ENCODE results near the gene PDE6G.

Gene PDE6G

GRCh38 chr17:81662002-81662401 is 5.7 kb upstream of the PDE6G start:
- no peak for DNase-seq (ENCODE audit: low read depth, low spot score)

GRCh38 chr17:81660441-81660840 is 4.1 kb upstream of the PDE6G start:
- DNase-seq (ENCODE audit: low read depth, low spot score) = no peak

- DNase-seq (ENCODE audit: low read depth, low spot score) = no peak
Measured at GRCh38 chr17:81659038-81659437, 2.7 kb upstream of the PDE6G start.

- no peak for DNase-seq (ENCODE audit: low read depth, low spot score)
Measured at GRCh38 chr17:81656835-81657234, 493 bp upstream of the PDE6G start.

GRCh38 chr17:81655378-81656117 is 794 bp downstream of the PDE6G start:
- no peak for DNase-seq (ENCODE audit: low read depth, low spot score)

GRCh38 chr17:81652906-81653771 is 3.2 kb downstream of the PDE6G start:
- no peak for DNase-seq (ENCODE audit: low read depth, low spot score)

GRCh38 chr17:81651692-81652091 is 4.7 kb downstream of the PDE6G start:
- DNase-seq (ENCODE audit: low read depth, low spot score) = peak; percentile 45

- no peak for DNase-seq (ENCODE audit: low read depth, low spot score)
Measured at GRCh38 chr17:81650951-81651350, 5.4 kb downstream of the PDE6G start.

- DNase-seq (ENCODE audit: low read depth, low spot score) = no peak
Measured at GRCh38 chr17:81648707-81649085, 7.6 kb downstream of the PDE6G start.

- DNase-seq (ENCODE audit: low read depth, low spot score) = no peak
Measured at GRCh38 chr17:81648013-81648706, 8.2 kb downstream of the PDE6G start.

GRCh38 chr17:81647640-81648012 is 8.7 kb downstream of the PDE6G start:
- no peak for DNase-seq (ENCODE audit: low read depth, low spot score)

GRCh38 chr17:81646869-81647600 is 9.3 kb downstream of the PDE6G start:
- no peak for DNase-seq (ENCODE audit: low read depth, low spot score)

GRCh38 chr17:81644976-81645952 is 11.1 kb downstream of the PDE6G start:
- DNase-seq (ENCODE audit: low read depth, low spot score) = no peak

GRCh38 chr17:81644496-81644895 is 11.8 kb downstream of the PDE6G start:
- DNase-seq (ENCODE audit: low read depth, low spot score) = no peak

GRCh38 chr17:81641825-81642489 is 14.4 kb downstream of the PDE6G start:
- DNase-seq (ENCODE audit: low read depth, low spot score) = no peak

- no peak for DNase-seq (ENCODE audit: low read depth, low spot score)
Measured at GRCh38 chr17:81640011-81640410, 16.3 kb downstream of the PDE6G start.

GRCh38 chr17:81638683-81639082 is 17.7 kb downstream of the PDE6G start:
- DNase-seq (ENCODE audit: low read depth, low spot score) = no peak

GRCh38 chr17:81636505-81637288 is 19.6 kb downstream of the PDE6G start, which contains the start of the genes NPLOC4 and TSPAN10:
NPLOC4 (minus strand) TSS chr17:81637112; CDS start chr17:81636930, 182 bp downstream.
TSPAN10 (plus strand) TSS chr17:81637196; CDS start chr17:81642413, 5,217 bp downstream.
- DNase-seq (ENCODE audit: low read depth, low spot score) = peak; percentile 61

- DNase-seq (ENCODE audit: low read depth, low spot score) = no peak
Measured at GRCh38 chr17:81635973-81636504, 20.3 kb downstream of the PDE6G start.
